Stomach (tissue), 4 donors: Measurements from ENCODE around the gene PCDH9.

ENCODE experiments used
- CTCF ChIP-seq, 7 experiments: fragments of 450-650 bp in 4 of 7; fragments of 200-600 bp in 3 of 7; sonication (generic) in 3 of 7; IDR thresholded peaks; one replicate each; pipeline ENCODE4 v1.5.1; 2016 to 2019; ENCODE audit warnings: antibody characterized with exemption in 7 of 7, control low read depth in 2 of 7, mild to moderate bottlenecking in 1 of 7
- EP300 ChIP-seq: sonication (generic); formaldehyde crosslinking; IDR thresholded peaks from one replicate; pipeline ENCODE4 v1.6.1; 2017; ENCODE audit warnings: antibody characterized with exemption
- POLR2A ChIP-seq, 4 donors: fragments of 450-650 bp; IDR thresholded peaks; one replicate each; pipeline ENCODE4 v1.6.1; 2016; ENCODE audit warnings: antibody characterized with exemption in 4 of 4, control low read depth in 2 of 4, mild to moderate bottlenecking in 1 of 4, moderate library complexity in 1 of 4
- POLR2AphosphoS5 ChIP-seq, 3 donors: sonication (generic); formaldehyde crosslinking; IDR thresholded peaks; one replicate each; pipeline ENCODE4 v1.6.1; 2016; ENCODE audit warnings: antibody characterized with exemption in 3 of 3

- TF ChIP-seq CTCF (IDR thresholded peaks at IDR 0.05) (no peak), POLR2A (IDR thresholded peaks at IDR 0.05) (no peak), POLR2AphosphoS5 (IDR thresholded peaks at IDR 0.05) (no peak), EP300 (no peak)
Measured at GRCh38 chr13:66714795-66715194, 515.3 kb downstream of the PCDH9 start.
